DND-41 (cell line): Measurements from ENCODE around the gene NDUFA1.
"Not testable (repeated sequence)": the region's sequence is repeated elsewhere in the genome, so short reads cannot be mapped to it uniquely, and the experiment has no call there.

Experiments used
- ATAC-seq: fragments of 200-7000 bp; cut with Tn5 transposase; 3 replicates; pipeline ENCODE4 v1.9.1; 2021; ENCODE audit warnings: low read depth; ENCODE audit not compliant: insufficient read depth
- DNase-seq: peaks from one replicate; pipeline ENCODE4 v3.0.0-alpha.2; 2020
- H2AFZ ChIP-seq: 2 replicates; pipeline ENCODE4 v1.6.0; 2012; ENCODE audit warnings: low read depth, low read length
- H3K27ac ChIP-seq: 2 replicates; pipeline ENCODE4 v1.5.1; 2012; ENCODE audit warnings: low read length, inconsistent platforms
- H3K27me3 ChIP-seq: fragments of 200-600 bp; sonication (generic); 2 replicates; pipeline ENCODE4 v1.6.0; 2012; ENCODE audit warnings: low read length, mild to moderate bottlenecking, inconsistent platforms; ENCODE audit not compliant: insufficient read depth, poor library complexity
- H3K36me3 ChIP-seq: 2 replicates; pipeline ENCODE4 v1.5.1; 2012; ENCODE audit warnings: low read length, inconsistent platforms; ENCODE audit not compliant: insufficient read depth
- H3K4me1 ChIP-seq: 2 replicates; pipeline ENCODE4 v1.5.1; 2012; ENCODE audit warnings: mild to moderate bottlenecking, low read length; ENCODE audit not compliant: insufficient read depth
- H3K4me2 ChIP-seq: 2 replicates; pipeline ENCODE4 v1.6.0; 2012; ENCODE audit warnings: mild to moderate bottlenecking, moderate library complexity, low read length, inconsistent platforms; ENCODE audit not compliant: insufficient read depth
- H3K4me3 ChIP-seq, 2 experiments: fragments of 200-600 bp in 1 of 2; shearing (Covaris generic) in 1 of 2; 2 replicates each; pipeline ENCODE4 v1.5.1; 2012 to 2016; ENCODE audit warnings: inconsistent platforms in 2 of 2, low read length in 2 of 2, mild to moderate bottlenecking in 2 of 2, low read depth in 1 of 2, moderate library complexity in 1 of 2
- H3K79me2 ChIP-seq: 2 replicates; pipeline ENCODE4 v1.6.0; 2012; ENCODE audit warnings: low read length, inconsistent platforms; ENCODE audit not compliant: insufficient read depth
- H3K9ac ChIP-seq: 2 replicates; pipeline ENCODE4 v1.6.0; 2012; ENCODE audit warnings: low read depth, mild to moderate bottlenecking, inconsistent platforms, low read length, moderate library complexity
- H3K9me3 ChIP-seq: 2 replicates; pipeline ENCODE4 v1.5.1; 2012; ENCODE audit warnings: low read length, moderate library complexity, mild to moderate bottlenecking, inconsistent platforms; ENCODE audit not compliant: insufficient read depth, severe bottlenecking
- H4K20me1 ChIP-seq: 2 replicates; pipeline ENCODE4 v1.6.0; 2012; ENCODE audit warnings: low read length; ENCODE audit not compliant: insufficient read depth
- CTCF ChIP-seq: IDR thresholded peaks from 2 replicates; pipeline ENCODE4 v1.5.1; 2012; ENCODE audit warnings: borderline replicate concordance, low read length, moderate library complexity, mild to moderate bottlenecking; ENCODE audit not compliant: poor library complexity, severe bottlenecking; ENCODE audit errors: extremely low read depth
- EZH2 ChIP-seq: IDR thresholded peaks from 3 replicates; pipeline ENCODE4 v1.6.1; 2012; ENCODE audit warnings: borderline replicate concordance, low read depth, mild to moderate bottlenecking, moderate library complexity, low read length, inconsistent platforms; ENCODE audit not compliant: severe bottlenecking

Gene NDUFA1

GRCh38 chrX:119871599-119872395 is at the start of gene NDUFA1, which contains the start of gene RNF113A:
NDUFA1 (plus strand) TSS chrX:119871832; CDS start chrX:119871912, 80 bp downstream.
RNF113A (minus strand) TSS chrX:119871733; CDS start chrX:119871613, 120 bp downstream.
- H3K79me2 ChIP-seq: peaks cover 61% of the 10 kb centered on the region
- H3K9ac ChIP-seq: peak within 1 kb of the TSS; percentile 94
- peak within 1 kb of the TSS; percentile 72 for H3K4me2 ChIP-seq
- TF ChIP-seq CTCF (no peak), EZH2 (no peak)
- H3K27me3 ChIP-seq: no peaks in the 10 kb centered on the region
- H3K4me1 ChIP-seq: peaks cover 29% of the 10 kb centered on the region
- peak within 1 kb of the TSS; percentile 61 to 77 for H3K4me3 ChIP-seq
- peaks cover 7% of the 10 kb centered on the region; the same call in 1 of the 2 replicates for H4K20me1 ChIP-seq
- peak; percentile 93 for ATAC-seq
- peak within 1 kb of the TSS; percentile 98 for H3K27ac ChIP-seq
- H2AFZ ChIP-seq: peak within 1 kb of the TSS; percentile 87
- peak; percentile 86 for DNase-seq
- peaks cover 19% of the 10 kb centered on the region for H3K36me3 ChIP-seq
- no peaks in the 10 kb centered on the region for H3K9me3 ChIP-seq

- H3K4me2 ChIP-seq, ATAC-seq, H3K27me3 ChIP-seq, H3K4me3 ChIP-seq, H3K4me1 ChIP-seq, DNase-seq, H2AFZ ChIP-seq, H3K9me3 ChIP-seq, H4K20me1 ChIP-seq, H3K27ac ChIP-seq, H3K36me3 ChIP-seq, H3K9ac ChIP-seq, H3K79me2 ChIP-seq: not testable (repeated sequence)
These were observed 47.4 kb upstream of the NDUFA1 start for GRCh38 chrX:119824221-119824620.

- H3K27ac ChIP-seq: no peak overlapping the region
- no peak for TF ChIP-seq CTCF
- TF ChIP-seq EZH2: no peak
- no peaks in the 10 kb centered on the region for H4K20me1 ChIP-seq
- ATAC-seq (no peak), DNase-seq (no peak)
- peaks cover 15% of the 10 kb centered on the region for H3K36me3 ChIP-seq
- no peak overlapping the region for H2AFZ ChIP-seq
- H3K9ac ChIP-seq: no peak overlapping the region
- H3K4me1 ChIP-seq: peaks cover 9% of the 10 kb centered on the region
- no peak overlapping the region for H3K4me3 ChIP-seq
- H3K79me2 ChIP-seq: no peaks in the 10 kb centered on the region
- no peaks in the 10 kb centered on the region for H3K27me3 ChIP-seq
- H3K9me3 ChIP-seq: no peaks in the 10 kb centered on the region
- H3K4me2 ChIP-seq: no peak overlapping the region
These were observed 45.2 kb upstream of the NDUFA1 start for GRCh38 chrX:119826399-119826959.

GRCh38 chrX:119828446-119828845 is 43.2 kb upstream of the NDUFA1 start:
- no peak overlapping the region for H3K9ac ChIP-seq
- no peaks in the 10 kb centered on the region for H3K79me2 ChIP-seq
- no peak overlapping the region for H3K4me3 ChIP-seq
- no peaks in the 10 kb centered on the region for H3K9me3 ChIP-seq
- no peak for ATAC-seq
- H3K36me3 ChIP-seq: peaks cover 30% of the 10 kb centered on the region
- H3K27ac ChIP-seq: no peak overlapping the region
- DNase-seq: no peak
- H3K4me2 ChIP-seq: no peak overlapping the region
- TF ChIP-seq EZH2: no peak
- TF ChIP-seq CTCF: no peak
- H3K4me1 ChIP-seq: no peaks in the 10 kb centered on the region
- no peaks in the 10 kb centered on the region for H3K27me3 ChIP-seq
- no peak overlapping the region for H2AFZ ChIP-seq
- H4K20me1 ChIP-seq: no peaks in the 10 kb centered on the region
